KG1 (cell line): Measurements from ENCODE around the gene ZNF260.
A peak's percentile ranks its signal among the peaks of the same experiment; 100 is the strongest.

Source experiments
- DNase-seq: peaks from one replicate; lab custom pipeline; 2025; lab: John Stamatoyannopoulos, UW

Gene ZNF260

DNA sequence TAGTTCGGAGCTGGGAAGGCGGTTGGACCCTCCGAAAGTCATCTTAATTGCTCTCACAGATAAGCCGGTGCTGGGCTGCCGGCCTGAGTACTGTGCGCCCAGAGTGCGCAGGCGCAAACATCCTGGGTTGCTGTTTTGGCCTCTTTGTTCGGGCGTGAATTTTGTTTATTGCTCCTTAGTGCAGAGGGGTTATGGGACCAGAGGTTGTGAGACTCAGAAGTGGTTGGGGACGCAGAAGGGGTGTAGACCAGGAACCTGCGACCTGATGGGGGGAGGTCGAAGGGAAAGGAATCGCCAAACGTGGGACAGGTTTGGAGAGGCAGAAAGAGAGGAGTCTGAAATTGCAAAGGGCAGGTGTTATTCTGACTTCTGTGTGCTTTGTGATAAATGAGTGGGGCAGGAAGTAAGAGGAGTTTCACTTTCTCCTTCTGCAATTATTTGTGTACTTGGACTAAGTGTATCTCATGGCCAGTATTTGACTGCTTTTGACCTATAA is 38.1 kb downstream of the ZNF260 start:
- DNase-seq = peak; percentile 77

DNA sequence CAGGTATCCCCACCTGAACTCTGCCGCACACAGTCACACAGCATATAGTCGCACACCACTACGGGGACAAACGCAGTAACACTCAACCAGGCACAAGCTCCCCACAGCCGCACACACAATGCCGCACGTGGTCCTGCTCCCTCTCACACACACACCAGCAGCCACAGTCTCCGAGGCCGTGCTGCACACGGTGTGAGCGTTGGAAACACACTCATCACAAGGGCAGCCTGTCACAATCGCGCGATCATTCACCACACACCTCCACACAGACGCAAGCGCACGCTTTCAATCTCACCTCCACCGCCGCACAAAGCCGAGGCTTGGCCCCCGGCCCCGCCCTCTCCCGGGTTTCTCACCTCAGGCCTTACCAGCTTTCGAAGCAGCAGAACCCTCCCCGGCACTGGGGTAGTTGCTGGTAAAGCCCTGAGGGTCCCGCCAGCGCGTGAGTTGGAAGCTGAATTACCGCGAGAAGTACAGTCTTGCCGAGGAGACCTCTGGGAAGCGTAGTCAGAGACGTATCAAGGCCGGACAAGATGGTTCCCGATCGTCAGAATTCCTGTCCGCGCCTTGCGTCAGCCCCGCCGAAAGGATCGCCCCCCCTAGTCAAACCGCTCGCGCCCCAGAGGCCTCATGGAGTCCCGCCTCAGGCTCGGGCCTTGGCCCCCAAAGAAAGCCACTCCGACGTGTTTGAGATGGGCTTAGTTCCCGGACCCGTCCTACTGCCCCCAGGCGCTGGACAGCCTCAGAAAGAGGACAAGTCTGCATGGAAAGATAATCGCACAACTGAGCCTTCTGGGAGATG is 38.8 kb downstream of the ZNF260 start, which contains the start of gene ZNF566:
Gene ZNF566 (minus strand): TSS at position 444 of the 802 bp plus-strand sequence. CDS start 13,004 bp downstream, outside the sequence.
- peak; percentile 85 for DNase-seq

DNA sequence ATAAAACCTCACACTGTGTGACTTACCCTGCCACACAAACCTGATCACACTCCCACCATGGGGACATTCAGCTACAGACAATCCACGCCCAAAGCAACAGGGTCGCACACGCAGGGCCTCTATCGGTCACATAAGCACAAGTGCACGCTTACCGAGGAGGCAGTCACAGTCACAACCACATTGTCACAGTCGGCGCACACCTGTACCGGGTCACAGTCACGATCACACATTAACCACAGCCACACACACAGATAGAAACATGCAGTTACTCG is 39.3 kb downstream of the ZNF260 start:
- peak; percentile 35 for DNase-seq

DNA sequence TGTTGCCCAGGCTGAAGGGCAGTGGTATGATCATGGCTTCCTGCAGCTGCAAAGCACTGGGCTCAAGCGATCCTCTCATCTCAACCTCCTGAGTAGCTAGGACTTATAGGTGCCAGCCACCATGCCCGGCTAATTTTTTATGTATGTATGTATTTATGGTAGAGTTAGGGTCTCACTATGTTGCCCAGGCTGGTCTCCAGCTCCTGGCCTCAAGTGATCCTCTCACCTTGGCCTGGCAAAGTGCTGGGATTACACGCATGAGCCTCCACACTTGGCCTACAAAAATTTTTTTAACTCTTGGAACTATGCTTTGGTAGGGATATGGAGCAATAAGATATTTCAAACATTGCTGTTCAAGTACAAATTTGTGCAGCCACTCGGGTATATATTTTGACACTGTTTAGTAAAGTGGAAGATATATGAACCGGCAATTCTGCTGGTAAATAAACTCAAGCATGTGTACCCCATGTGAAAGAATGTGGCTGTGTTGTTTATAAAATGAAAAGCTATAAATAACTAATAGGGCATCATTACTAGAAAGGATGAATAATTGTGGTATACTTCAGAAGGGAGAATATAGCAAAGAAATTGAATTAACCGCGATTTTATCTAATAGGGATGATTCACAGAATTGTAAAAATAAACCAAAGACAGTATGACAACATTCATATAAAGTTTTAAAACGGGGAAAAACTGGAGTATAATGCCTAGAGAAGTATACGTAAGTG is 39.8 kb downstream of the ZNF260 start:
- no peak for DNase-seq

DNA sequence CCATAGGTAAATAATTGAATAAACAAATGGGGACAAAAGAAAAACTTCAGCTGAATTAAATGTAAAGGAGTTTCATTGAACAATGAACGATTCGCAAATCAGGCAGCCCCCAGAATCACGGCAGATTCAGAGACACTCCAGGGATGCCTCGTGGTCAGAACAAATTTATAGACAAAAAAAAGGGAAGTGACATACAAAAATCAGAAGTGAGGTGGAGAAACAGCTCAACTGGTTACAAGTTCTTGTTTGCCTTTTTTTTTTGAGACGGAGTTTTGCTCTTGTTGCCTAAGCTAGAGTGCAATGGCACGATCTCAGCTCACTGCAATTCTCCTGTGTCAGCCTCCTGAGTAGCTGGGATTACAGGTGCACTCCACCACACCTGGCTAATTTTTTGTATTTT is 44.4 kb downstream of the ZNF260 start:
- DNase-seq = no peak

DNA sequence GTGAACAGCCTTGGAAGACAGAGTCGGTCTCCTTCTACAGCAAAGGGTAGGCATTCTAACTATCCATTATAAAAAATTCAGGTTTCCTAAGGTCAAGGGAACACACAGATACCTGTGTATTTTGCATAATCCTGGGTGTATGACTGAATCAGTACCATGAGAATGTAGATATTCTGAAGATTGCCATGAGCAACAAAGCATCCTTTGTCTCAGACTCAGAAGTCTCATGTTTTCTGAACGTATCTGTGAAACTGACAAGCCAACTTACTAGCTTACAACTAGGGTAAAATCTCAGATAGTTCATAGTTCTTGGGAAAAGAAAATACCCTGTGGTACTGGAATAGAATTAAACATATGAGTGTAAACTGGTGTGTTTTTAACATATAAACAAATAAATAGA is 45.2 kb downstream of the ZNF260 start:
- DNase-seq = no peak
